ENCODE results near the gene NISCH. TPM values are rescaled to one million over a fixed set of nuclear protein-coding genes. Genes with fewer than 3 reads are reported as not detected.

Gene NISCH
- total and polyA plus RNA-seq, 2 donors (not counting 1 experiment from before 2014, with no cell fraction given): 130 to 169 TPM

GRCh38 chr3:52528586-52529375, 73.4 kb downstream of the NISCH start:
- H3K36me3 ChIP-seq (replicated peaks in 1 of 2; ENCODE audit: control extremely low read depth in 1 of 2, control insufficient read depth in 1 of 2, extremely low read depth in 1 of 2, insufficient read depth in 2 of 2, low read length in 1 of 2): no peaks in the 10 kb centered on the region
- H3K9me3 ChIP-seq (ENCODE audit: control extremely low read depth in 1 of 3, control insufficient read depth in 2 of 3, insufficient read depth in 1 of 3, low read length in 2 of 3): no peaks in the 10 kb centered on the region
- ChIA-PET POLR2A (no interaction called here), CTCF (no interaction called here)
- H3K4me2 ChIP-seq (replicated peaks; ENCODE audit: low read depth, low read length, poor library complexity, severe bottlenecking): no peak overlapping the region
- Mint-ChIP-seq H3K9me3 (ENCODE audit: insufficient read depth) (no peaks in the 10 kb centered on the region), H3K4me1 (peaks cover 5% of the 10 kb centered on the region), H3K4me3 (no peak overlapping the region), H3K27me3 (no peaks in the 10 kb centered on the region), H3K27ac (no peak overlapping the region)
- intact Hi-C loops (cut with micrococcal nuclease): no loop called here
- H3K9ac ChIP-seq (ENCODE audit: low read length): no peak overlapping the region
- DNase-seq (no peak), ATAC-seq (ENCODE audit: low read depth) (no peak)
- TF ChIP-seq EZH2 (IDR thresholded peaks at IDR 0.05; ENCODE audit: borderline replicate concordance, insufficient read depth, low read depth, low read length, poor library complexity, severe bottlenecking): no peak
- TF ChIP-seq, protein P1, sequence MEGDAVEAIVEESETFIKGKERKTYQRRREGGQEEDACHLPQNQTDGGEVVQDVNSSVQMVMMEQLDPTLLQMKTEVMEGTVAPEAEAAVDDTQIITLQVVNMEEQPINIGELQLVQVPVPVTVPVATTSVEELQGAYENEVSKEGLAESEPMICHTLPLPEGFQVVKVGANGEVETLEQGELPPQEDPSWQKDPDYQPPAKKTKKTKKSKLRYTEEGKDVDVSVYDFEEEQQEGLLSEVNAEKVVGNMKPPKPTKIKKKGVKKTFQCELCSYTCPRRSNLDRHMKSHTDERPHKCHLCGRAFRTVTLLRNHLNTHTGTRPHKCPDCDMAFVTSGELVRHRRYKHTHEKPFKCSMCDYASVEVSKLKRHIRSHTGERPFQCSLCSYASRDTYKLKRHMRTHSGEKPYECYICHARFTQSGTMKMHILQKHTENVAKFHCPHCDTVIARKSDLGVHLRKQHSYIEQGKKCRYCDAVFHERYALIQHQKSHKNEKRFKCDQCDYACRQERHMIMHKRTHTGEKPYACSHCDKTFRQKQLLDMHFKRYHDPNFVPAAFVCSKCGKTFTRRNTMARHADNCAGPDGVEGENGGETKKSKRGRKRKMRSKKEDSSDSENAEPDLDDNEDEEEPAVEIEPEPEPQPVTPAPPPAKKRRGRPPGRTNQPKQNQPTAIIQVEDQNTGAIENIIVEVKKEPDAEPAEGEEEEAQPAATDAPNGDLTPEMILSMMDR (IDR thresholded peaks at IDR 0.05): no peak
- no peaks in the 10 kb centered on the region for H3K79me2 ChIP-seq (ENCODE audit: control insufficient read depth, insufficient read depth, low read length)
- 99% methylated on average over 24 of the region's 25 CpGs for WGBS (ENCODE audit: insufficient coverage)
- H3K27me3 ChIP-seq (replicated peaks in 1 of 4; ENCODE audit: control extremely low read depth in 1 of 4, control insufficient read depth in 3 of 4, insufficient read depth in 4 of 4, low read length in 3 of 4): peaks cover 0 to 13% (median 0%) of the 10 kb centered on the region in 4 experiments
- H3K4me3 ChIP-seq (ENCODE audit: control extremely low read depth in 1 of 5, extremely low read depth in 1 of 5, insufficient read depth in 1 of 5, low read depth in 2 of 5, low read length in 4 of 5): no peak overlapping the region
- H4K20me1 ChIP-seq (ENCODE audit: control insufficient read depth, insufficient read depth, low read length, poor library complexity, severe bottlenecking): no peaks in the 10 kb centered on the region
- no peak overlapping the region for H3K27ac ChIP-seq (ENCODE audit: low read length in 2 of 2)
- H3K4me1 ChIP-seq (ENCODE audit: control insufficient read depth in 2 of 2, insufficient read depth in 2 of 2, low read length in 2 of 2): peaks cover 9 to 15% of the 10 kb centered on the region in 2 donors
- H2AFZ ChIP-seq (ENCODE audit: insufficient read depth, low read depth, low read length, poor library complexity, severe bottlenecking): no peak overlapping the region
